ENCODE measurements around the gene ZNF335.
"Not testable (repeated sequence)": the region's sequence is repeated elsewhere in the genome, so short reads cannot be mapped to it uniquely, and the experiment has no call there.

DNA sequence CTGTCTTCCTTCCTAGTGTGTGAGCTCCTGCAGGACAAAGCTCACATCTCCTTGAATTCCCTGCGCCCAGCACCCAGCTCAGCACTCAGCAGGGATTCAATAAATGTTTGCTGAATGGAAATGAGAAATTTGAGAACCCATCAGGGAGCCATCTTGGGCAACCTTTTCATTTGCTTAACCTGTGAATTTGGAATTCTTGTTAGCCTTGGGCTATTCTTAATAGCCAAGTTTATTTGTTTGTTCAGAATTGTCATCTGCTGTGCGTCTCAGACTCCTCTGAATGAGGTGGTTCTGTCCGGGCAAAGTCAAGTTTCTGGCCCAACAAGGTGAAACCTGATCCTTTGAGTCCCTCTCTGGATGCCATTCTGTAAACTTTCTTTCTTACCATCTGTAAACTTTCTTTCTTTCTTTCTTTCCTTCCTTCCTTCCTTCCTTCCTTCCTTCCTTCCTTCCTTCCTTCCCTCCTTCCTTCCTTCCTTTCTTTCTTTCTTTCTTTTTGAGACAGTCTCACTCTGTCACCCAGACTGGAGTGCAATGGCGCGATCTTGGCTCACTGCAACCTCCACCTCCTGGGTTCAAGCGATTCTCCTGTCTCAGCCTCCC, 23.6 kb upstream of the ZNF335 start:
- TF ChIP-seq, protein P1, sequence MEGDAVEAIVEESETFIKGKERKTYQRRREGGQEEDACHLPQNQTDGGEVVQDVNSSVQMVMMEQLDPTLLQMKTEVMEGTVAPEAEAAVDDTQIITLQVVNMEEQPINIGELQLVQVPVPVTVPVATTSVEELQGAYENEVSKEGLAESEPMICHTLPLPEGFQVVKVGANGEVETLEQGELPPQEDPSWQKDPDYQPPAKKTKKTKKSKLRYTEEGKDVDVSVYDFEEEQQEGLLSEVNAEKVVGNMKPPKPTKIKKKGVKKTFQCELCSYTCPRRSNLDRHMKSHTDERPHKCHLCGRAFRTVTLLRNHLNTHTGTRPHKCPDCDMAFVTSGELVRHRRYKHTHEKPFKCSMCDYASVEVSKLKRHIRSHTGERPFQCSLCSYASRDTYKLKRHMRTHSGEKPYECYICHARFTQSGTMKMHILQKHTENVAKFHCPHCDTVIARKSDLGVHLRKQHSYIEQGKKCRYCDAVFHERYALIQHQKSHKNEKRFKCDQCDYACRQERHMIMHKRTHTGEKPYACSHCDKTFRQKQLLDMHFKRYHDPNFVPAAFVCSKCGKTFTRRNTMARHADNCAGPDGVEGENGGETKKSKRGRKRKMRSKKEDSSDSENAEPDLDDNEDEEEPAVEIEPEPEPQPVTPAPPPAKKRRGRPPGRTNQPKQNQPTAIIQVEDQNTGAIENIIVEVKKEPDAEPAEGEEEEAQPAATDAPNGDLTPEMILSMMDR (IDR thresholded peaks at IDR 0.05) = not testable (repeated sequence)
- TF ChIP-seq POLR2A, POLR2AphosphoS5, EP300 (IDR thresholded peaks at IDR 0.05): not testable (repeated sequence)
